HCT116 (cell line): ENCODE measurements around the gene PTOV1. TPM values are rescaled to one million over a fixed set of nuclear protein-coding genes. Genes with fewer than 3 reads are reported as not detected.

Source experiments
- ATAC-seq: fragments of 200-7000 bp; cut with Tn5 transposase; 2 replicates; pipeline ENCODE4 v1.9.1; 2020; ENCODE audit warnings: mild to moderate bottlenecking, moderate library complexity
- BruUV-seq: library from RNA; stranded (reverse); fragments of 400-500 nt; replicated peaks from 2 replicates; lab custom pipeline; 2021; lab: Mats Ljungman, UMichigan
- CTCF ChIA-PET: fragments of 300-600 bp; sonication (Branson Sonifier 250); formaldehyde crosslinking; loops from one replicate; lab custom pipeline; 2021; ENCODE audit warnings: antibody characterized with exemption; lab: Charles Lee
- POLR2A ChIA-PET: fragments of 300-600, 350-600 bp; sonication (Branson Sonifier 250); formaldehyde crosslinking; loops from one replicate; lab custom pipeline; 2021; ENCODE audit warnings: antibody characterized with exemption; lab: Charles Lee
- RAD21 ChIA-PET, 2 experiments: fragments of 300-600 bp; sonication (Branson Sonifier 250); formaldehyde crosslinking; loops; one replicate each; lab custom pipeline; 2023; ENCODE audit warnings: low total read pairs in 2 of 2; ENCODE audit not compliant: uncharacterized antibody in 2 of 2, unreplicated experiment in 2 of 2, low non-redundant PET in 1 of 2; lab: Charles Lee
- DNase-seq: peaks from one replicate; pipeline ENCODE4 v3.0.0-alpha.2; 2010; ENCODE audit warnings: low read depth, low spot score
- H2AFZ ChIP-seq: fragments of 200-600 bp; shearing (Covaris generic), sonication (generic); 2 replicates; pipeline ENCODE4 v1.6.1; 2017; ENCODE audit warnings: low read depth, mixed run types, mixed read lengths, antibody characterized with exemption, low read length; ENCODE audit not compliant: poor library complexity, severe bottlenecking
- H3K27ac ChIP-seq: 2 replicates; pipeline ENCODE4 v1.5.1; 2012; ENCODE audit warnings: low read depth, low read length
- H3K27me3 ChIP-seq: fragments of 200-600 bp; sonication (generic); 2 replicates; pipeline ENCODE4 v1.6.1; 2016; ENCODE audit warnings: mixed run types, low read length, mixed read lengths; ENCODE audit not compliant: insufficient read depth
- H3K36me3 ChIP-seq, 2 experiments: fragments of 200-500 bp in 1 of 2; fragments of 200-600 bp in 1 of 2; sonication (Bioruptor generic) in 1 of 2; sonication (generic) in 1 of 2; 2 replicates each; pipeline versions ENCODE4 v1.5.1 to v1.6.1; 2014 to 2016; ENCODE audit warnings: low read length in 2 of 2, inconsistent platforms in 1 of 2, mixed read lengths in 1 of 2, mixed run types in 1 of 2; ENCODE audit not compliant: insufficient read depth in 2 of 2, control insufficient read depth in 1 of 2
- H3K4me1 ChIP-seq, 2 experiments: fragments of 200-600 bp in 1 of 2; sonication (generic) in 1 of 2; 2 replicates each; pipeline versions ENCODE4 v1.5.1 to v1.6.1; 2012 to 2017; ENCODE audit warnings: low read length in 2 of 2, inconsistent platforms in 1 of 2, mild to moderate bottlenecking in 1 of 2, mixed read lengths in 1 of 2, mixed run types in 1 of 2, moderate library complexity in 1 of 2; ENCODE audit not compliant: insufficient read depth in 2 of 2, control insufficient read depth in 1 of 2
- H3K4me2 ChIP-seq: fragments of 200-600 bp; sonication (generic); 2 replicates; pipeline ENCODE4 v1.6.1; 2017; ENCODE audit warnings: mixed run types, low read length, mixed read lengths
- H3K4me3 ChIP-seq, 2 experiments: fragments of 200-600 bp in 1 of 2; sonication (generic) in 1 of 2; replicated peaks in 1 of 2; 2 replicates each; pipeline ENCODE4 v1.5.1; 2011 to 2016; ENCODE audit warnings: low read length in 2 of 2, control low read depth in 1 of 2, low read depth in 1 of 2, mild to moderate bottlenecking in 1 of 2, mixed read lengths in 1 of 2, mixed run types in 1 of 2
- H3K79me2 ChIP-seq: fragments of 200-600 bp; sonication (generic); 2 replicates; pipeline ENCODE4 v1.6.1; 2017; ENCODE audit warnings: mild to moderate bottlenecking, mixed run types, low read length, moderate library complexity, mixed read lengths; ENCODE audit not compliant: insufficient read depth
- H3K9ac ChIP-seq: fragments of 200-600 bp; sonication (generic); 2 replicates; pipeline ENCODE4 v1.6.1; 2016; ENCODE audit warnings: low read length, mixed read lengths
- H3K9me2 ChIP-seq: fragments of 200-600 bp; sonication (generic), shearing (Covaris generic); 2 replicates; pipeline ENCODE4 v1.6.1; 2017; ENCODE audit warnings: mixed run types, mild to moderate bottlenecking, moderate library complexity; ENCODE audit not compliant: insufficient read depth
- H3K9me3 ChIP-seq, 2 experiments: fragments of 200-500 bp in 1 of 2; fragments of 200-600 bp in 1 of 2; sonication (Bioruptor generic) in 1 of 2; sonication (generic) in 1 of 2; 2 replicates each; pipeline ENCODE4 v1.6.1; 2014 to 2017; ENCODE audit warnings: low read length in 2 of 2, mixed read lengths in 2 of 2, inconsistent platforms in 1 of 2, low read depth in 1 of 2, mild to moderate bottlenecking in 1 of 2, mixed run types in 1 of 2, moderate library complexity in 1 of 2; ENCODE audit not compliant: control insufficient read depth in 1 of 2, insufficient read depth in 1 of 2
- H4K20me1 ChIP-seq: fragments of 200-600 bp; sonication (generic), shearing (Covaris generic); 2 replicates; pipeline ENCODE4 v1.6.1; 2017; ENCODE audit warnings: mixed run types, mild to moderate bottlenecking, moderate library complexity; ENCODE audit not compliant: insufficient read depth
- CEBPB ChIP-seq: IDR thresholded peaks from 2 replicates; pipeline ENCODE4 v1.6.1; 2012; ENCODE audit warnings: low read depth
- EGR1 ChIP-seq: IDR thresholded peaks from 2 replicates; pipeline ENCODE4 v1.6.1; 2012; ENCODE audit warnings: low read depth
- ELF1 ChIP-seq: IDR thresholded peaks from 2 replicates; pipeline ENCODE4 v1.6.1; 2012; ENCODE audit warnings: low read depth, borderline replicate concordance
- EZH2phosphoT487 ChIP-seq: fragments of 200-600 bp; IDR thresholded peaks from 2 replicates; pipeline ENCODE4 v1.6.1; 2018; ENCODE audit warnings: antibody characterized with exemption, borderline replicate concordance
- FOSL1 ChIP-seq: IDR thresholded peaks from 2 replicates; pipeline ENCODE4 v1.6.1; 2012; ENCODE audit warnings: low read depth
- JUND ChIP-seq: IDR thresholded peaks from 2 replicates; pipeline ENCODE4 v1.6.1; 2012
- POLR2A ChIP-seq: IDR thresholded peaks from 2 replicates; pipeline ENCODE4 v1.7.0; 2011; ENCODE audit warnings: borderline replicate concordance; ENCODE audit not compliant: insufficient read depth, insufficient read length; ENCODE audit errors: extremely low read depth
- RAD21 ChIP-seq: IDR thresholded peaks from 2 replicates; pipeline ENCODE4 v1.6.1; 2012; ENCODE audit warnings: low read depth, mild to moderate bottlenecking
- REST ChIP-seq: IDR thresholded peaks from 2 replicates; pipeline ENCODE4 v1.6.1; 2012; ENCODE audit warnings: low read depth
- SP1 ChIP-seq: IDR thresholded peaks from 2 replicates; pipeline ENCODE4 v1.6.1; 2012; ENCODE audit warnings: low read depth
- TCF7L2 ChIP-seq: IDR thresholded peaks from 2 replicates; pipeline ENCODE4 v1.7.0; 2011; ENCODE audit warnings: borderline replicate concordance, inconsistent platforms; ENCODE audit not compliant: insufficient read depth, insufficient read length; ENCODE audit errors: extremely low read depth
- ZFX ChIP-seq: fragments of 450-650 bp; IDR thresholded peaks from 2 replicates; pipeline ENCODE4 v1.6.1; 2017
- ZNF274 ChIP-seq: fragments of 200-500 bp; sonication (Bioruptor generic); IDR thresholded peaks from 2 replicates; pipeline ENCODE4 v1.6.1; 2014; ENCODE audit warnings: mild to moderate bottlenecking, low read depth, low read length, inconsistent platforms
- intact Hi-C: fragments of 100-400 bp; cut with micrococcal nuclease; formaldehyde crosslinking; loops from 2 replicates; pipeline ENCODE4 v1.10.0; 2022
- total RNA-seq: library from RNA; stranded (reverse); gene quantifications from one replicate; pipeline ENCODE4 v1.2.1, GENCODE V29; 2021; ENCODE audit not compliant: unreplicated experiment
- TF ChIP-seq, protein P1 (sequence below): IDR thresholded peaks from 2 replicates; pipeline ENCODE4 v1.6.1; 2011; ENCODE audit warnings: mild to moderate bottlenecking, low read length, moderate library complexity; ENCODE audit not compliant: insufficient replicate concordance; ENCODE audit errors: extremely low read depth
- TF ChIP-seq, protein P2 (sequence below): IDR thresholded peaks from 2 replicates; pipeline ENCODE4 v1.6.1; 2012

The PTOV1 gene
- total RNA-seq, 1 experiment from 2014 or later, result 236 TPM

- H3K4me3 ChIP-seq, result no peak overlapping the region
- no TSS peak for BruUV-seq
- H3K9me2 ChIP-seq, result no peaks in the 10 kb centered on the region
- ChIA-PET RAD21 (no interaction called here), POLR2A (no interaction called here), CTCF (no interaction called here)
- ATAC-seq (no peak), DNase-seq (no peak)
- no peak overlapping the region for H3K9ac ChIP-seq
- H3K27ac ChIP-seq, result no peak overlapping the region; the same call in 1 of the 2 replicates
- H3K4me2 ChIP-seq, result no peak overlapping the region
- intact Hi-C loops, result no loop called here
- peaks cover 35 to 55% of the 10 kb centered on the region in 2 experiments for H3K36me3 ChIP-seq
- TF ChIP-seq SP1 (no peak), POLR2A (no peak), ELF1 (no peak), ZNF274 (no peak), TCF7L2 (no peak), JUND (no peak), ZFX (no peak), EGR1 (no peak), EZH2phosphoT487 (no peak), CEBPB (no peak), RAD21 (no peak), REST (no peak), FOSL1 (no peak)
- TF ChIP-seq, protein P1, sequence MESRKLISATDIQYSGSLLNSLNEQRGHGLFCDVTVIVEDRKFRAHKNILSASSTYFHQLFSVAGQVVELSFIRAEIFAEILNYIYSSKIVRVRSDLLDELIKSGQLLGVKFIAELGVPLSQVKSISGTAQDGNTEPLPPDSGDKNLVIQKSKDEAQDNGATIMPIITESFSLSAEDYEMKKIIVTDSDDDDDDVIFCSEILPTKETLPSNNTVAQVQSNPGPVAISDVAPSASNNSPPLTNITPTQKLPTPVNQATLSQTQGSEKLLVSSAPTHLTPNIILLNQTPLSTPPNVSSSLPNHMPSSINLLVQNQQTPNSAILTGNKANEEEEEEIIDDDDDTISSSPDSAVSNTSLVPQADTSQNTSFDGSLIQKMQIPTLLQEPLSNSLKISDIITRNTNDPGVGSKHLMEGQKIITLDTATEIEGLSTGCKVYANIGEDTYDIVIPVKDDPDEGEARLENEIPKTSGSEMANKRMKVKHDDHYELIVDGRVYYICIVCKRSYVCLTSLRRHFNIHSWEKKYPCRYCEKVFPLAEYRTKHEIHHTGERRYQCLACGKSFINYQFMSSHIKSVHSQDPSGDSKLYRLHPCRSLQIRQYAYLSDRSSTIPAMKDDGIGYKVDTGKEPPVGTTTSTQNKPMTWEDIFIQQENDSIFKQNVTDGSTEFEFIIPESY, result no peak
- TF ChIP-seq, protein P2, sequence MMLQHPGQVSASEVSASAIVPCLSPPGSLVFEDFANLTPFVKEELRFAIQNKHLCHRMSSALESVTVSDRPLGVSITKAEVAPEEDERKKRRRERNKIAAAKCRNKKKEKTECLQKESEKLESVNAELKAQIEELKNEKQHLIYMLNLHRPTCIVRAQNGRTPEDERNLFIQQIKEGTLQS, result no peak
- no peak overlapping the region for H2AFZ ChIP-seq
- H3K4me1 ChIP-seq, result no peaks in the 10 kb centered on the region
- H4K20me1 ChIP-seq, result no peaks in the 10 kb centered on the region
- H3K27me3 ChIP-seq, result no peaks in the 10 kb centered on the region
- H3K9me3 ChIP-seq, result no peaks in the 10 kb centered on the region
- peaks cover 59% of the 10 kb centered on the region for H3K79me2 ChIP-seq
These were observed 59.2 kb downstream of the PTOV1 start for GRCh38 chr19:49910179-49910578.
